ENCODE results near the gene STRA6.

Gene STRA6

GRCh38 chr15:74240002-74240568, 37.5 kb upstream of the STRA6 start:
- Histone ChIP-seq H3K36me3 (ENCODE audit: control insufficient read depth, insufficient read depth, low read length) (no peaks in the 10 kb centered on the region), H3K27me3 (ENCODE audit: control insufficient read depth, insufficient read depth, low read length) (peaks cover 10% of the 10 kb centered on the region), H3K9me3 (ENCODE audit: control insufficient read depth, insufficient read depth, low read depth, low read length) (no peaks in the 10 kb centered on the region), H3K9ac (ENCODE audit: low read length) (no peak overlapping the region), H3K27ac (ENCODE audit: low read depth, low read length) (no peak overlapping the region), H3K4me3 (ENCODE audit: low read depth, low read length) (no peak overlapping the region), H3K4me1 (ENCODE audit: control insufficient read depth, insufficient read depth, low read length) (peaks cover 48% of the 10 kb centered on the region)

GRCh38 chr15:74239051-74239705, 36.6 kb upstream of the STRA6 start:
- Histone ChIP-seq H3K9ac (ENCODE audit: low read length) (no peak overlapping the region), H3K9me3 (ENCODE audit: control insufficient read depth, insufficient read depth, low read depth, low read length) (no peaks in the 10 kb centered on the region), H3K4me1 (ENCODE audit: control insufficient read depth, insufficient read depth, low read length) (peaks cover 51% of the 10 kb centered on the region; the same call in 1 of the 2 replicates), H3K27ac (ENCODE audit: low read depth, low read length) (no peak overlapping the region), H3K27me3 (ENCODE audit: control insufficient read depth, insufficient read depth, low read length) (0 out of 2 replicates have a peak, but pooled peaks cover 3% of the 10 kb centered on the region), H3K4me3 (ENCODE audit: low read depth, low read length) (no peak overlapping the region), H3K36me3 (ENCODE audit: control insufficient read depth, insufficient read depth, low read length) (no peaks in the 10 kb centered on the region)

- Histone ChIP-seq H3K9ac (ENCODE audit: low read length) (no peak within 1 kb of the TSS), H3K36me3 (ENCODE audit: control insufficient read depth, insufficient read depth, low read length) (no peaks in the 10 kb centered on the region), H3K4me1 (ENCODE audit: control insufficient read depth, insufficient read depth, low read length) (peaks cover 44% of the 10 kb centered on the region; the same call in 1 of the 2 replicates)
These were observed 33.4 kb upstream of the STRA6 start, which contains the start of gene CCDC33 for GRCh38 chr15:74235962-74236361. Gene CCDC33 (plus strand): TSS chr15:74236326. CDS start chr15:74236720, 394 bp downstream.

GRCh38 chr15:74234598-74234875, 31.9 kb upstream of the STRA6 start:
- Histone ChIP-seq H3K9ac (ENCODE audit: low read length) (no peak overlapping the region), H3K9me3 (ENCODE audit: control insufficient read depth, insufficient read depth, low read depth, low read length) (no peaks in the 10 kb centered on the region), H3K27me3 (ENCODE audit: control insufficient read depth, insufficient read depth, low read length) (peaks cover 16% of the 10 kb centered on the region; the same call in 1 of the 2 replicates), H3K4me1 (ENCODE audit: control insufficient read depth, insufficient read depth, low read length) (peaks cover 36% of the 10 kb centered on the region; the same call in 1 of the 2 replicates), H3K36me3 (ENCODE audit: control insufficient read depth, insufficient read depth, low read length) (no peaks in the 10 kb centered on the region), H3K4me3 (ENCODE audit: low read depth, low read length) (no peak overlapping the region), H3K27ac (ENCODE audit: low read depth, low read length) (no peak overlapping the region)

More at GRCh38 chr15:74235962-74236361, 33.4 kb upstream of the STRA6 start, which contains the start of gene CCDC33:
- Histone ChIP-seq H3K9me3 (ENCODE audit: control insufficient read depth, insufficient read depth, low read depth, low read length) (no peaks in the 10 kb centered on the region), H3K4me3 (ENCODE audit: low read depth, low read length) (no peak within 1 kb of the TSS), H3K27me3 (ENCODE audit: control insufficient read depth, insufficient read depth, low read length) (peaks cover 12% of the 10 kb centered on the region; the same call in 1 of the 2 replicates), H3K27ac (ENCODE audit: low read depth, low read length) (no peak within 1 kb of the TSS)

GRCh38 chr15:74233851-74234597, 31.4 kb upstream of the STRA6 start:
- H3K9ac ChIP-seq (ENCODE audit: low read length), result no peak overlapping the region
- H3K9me3 ChIP-seq (ENCODE audit: control insufficient read depth, insufficient read depth, low read depth, low read length), result no peaks in the 10 kb centered on the region
- no peak overlapping the region for H3K27ac ChIP-seq (ENCODE audit: low read depth, low read length)
- no peak overlapping the region for H3K4me3 ChIP-seq (ENCODE audit: low read depth, low read length)
- no peaks in the 10 kb centered on the region for H3K36me3 ChIP-seq (ENCODE audit: control insufficient read depth, insufficient read depth, low read length)
- peaks cover 16% of the 10 kb centered on the region; the same call in 1 of the 2 replicates for H3K27me3 ChIP-seq (ENCODE audit: control insufficient read depth, insufficient read depth, low read length)
- peaks cover 31% of the 10 kb centered on the region; the same call in 1 of the 2 replicates for H3K4me1 ChIP-seq (ENCODE audit: control insufficient read depth, insufficient read depth, low read length)

DNA sequence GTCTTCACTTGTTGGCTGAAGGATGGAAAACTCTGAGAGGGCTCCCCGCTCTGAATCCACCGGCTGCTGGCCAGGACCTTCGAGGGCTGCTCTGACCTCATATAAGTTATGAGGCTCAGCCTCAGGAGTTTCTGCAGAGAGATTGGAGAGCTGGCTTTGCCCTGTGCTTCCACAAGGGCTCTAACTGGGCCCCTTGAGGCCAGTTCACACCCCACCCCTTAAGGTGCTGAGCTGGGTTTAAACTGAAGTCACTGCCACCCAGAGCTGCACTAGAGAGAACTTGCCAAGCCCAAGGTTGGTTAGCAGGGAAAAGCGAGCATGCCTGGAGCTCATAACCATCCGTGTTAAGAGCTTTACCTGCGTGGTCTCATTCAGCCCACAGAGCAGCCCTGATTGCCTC, 30.8 kb upstream of the STRA6 start:
- peaks cover 14% of the 10 kb centered on the region for H3K27me3 ChIP-seq (ENCODE audit: control insufficient read depth, insufficient read depth, low read length)
- H3K9me3 ChIP-seq (ENCODE audit: control insufficient read depth, insufficient read depth, low read depth, low read length), result no peaks in the 10 kb centered on the region
- no peak overlapping the region for H3K27ac ChIP-seq (ENCODE audit: low read depth, low read length)
- peaks cover 33% of the 10 kb centered on the region for H3K4me1 ChIP-seq (ENCODE audit: control insufficient read depth, insufficient read depth, low read length)
- no peaks in the 10 kb centered on the region for H3K36me3 ChIP-seq (ENCODE audit: control insufficient read depth, insufficient read depth, low read length)
- H3K4me3 ChIP-seq (ENCODE audit: low read depth, low read length), result no peak overlapping the region
- no peak overlapping the region for H3K9ac ChIP-seq (ENCODE audit: low read length)

DNA sequence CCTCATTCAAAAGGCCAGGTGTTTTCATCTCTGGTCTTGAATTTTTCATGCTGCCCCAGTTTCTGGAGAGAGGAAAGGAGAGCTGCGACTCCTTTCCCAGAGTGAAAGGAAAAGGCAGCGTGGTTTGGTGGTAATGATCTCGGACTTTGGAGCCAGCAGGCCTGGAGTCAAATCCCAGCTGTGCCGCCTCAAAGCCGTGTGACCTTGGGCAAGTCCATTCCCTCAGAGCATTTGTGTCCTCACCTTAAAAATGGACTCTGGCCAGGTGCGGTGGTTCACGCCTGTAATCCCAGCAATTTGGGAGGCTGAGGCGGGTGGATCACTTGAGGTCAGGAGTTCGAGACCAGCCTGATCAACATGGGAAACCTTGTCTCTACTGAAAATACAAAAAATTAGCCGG, 28.9 kb upstream of the STRA6 start:
- Histone ChIP-seq H3K4me1 (ENCODE audit: control insufficient read depth, insufficient read depth, low read length) (peaks cover 43% of the 10 kb centered on the region), H3K27me3 (ENCODE audit: control insufficient read depth, insufficient read depth, low read length) (peaks cover 31% of the 10 kb centered on the region), H3K27ac (ENCODE audit: low read depth, low read length) (no peak overlapping the region)

GRCh38 chr15:74229686-74230085, 27.1 kb upstream of the STRA6 start:
- Histone ChIP-seq H3K4me1 (ENCODE audit: control insufficient read depth, insufficient read depth, low read length) (peaks cover 45% of the 10 kb centered on the region), H3K4me3 (ENCODE audit: low read depth, low read length) (no peak overlapping the region), H3K27me3 (ENCODE audit: control insufficient read depth, insufficient read depth, low read length) (peaks cover 49% of the 10 kb centered on the region), H3K9ac (ENCODE audit: low read length) (no peak overlapping the region), H3K36me3 (ENCODE audit: control insufficient read depth, insufficient read depth, low read length) (no peaks in the 10 kb centered on the region), H3K9me3 (ENCODE audit: control insufficient read depth, insufficient read depth, low read depth, low read length) (no peaks in the 10 kb centered on the region), H3K27ac (ENCODE audit: low read depth, low read length) (no peak overlapping the region)

More for the DNA sequence above, 28.9 kb upstream of the STRA6 start:
- H3K9ac ChIP-seq (ENCODE audit: low read length), result no peak overlapping the region
- H3K9me3 ChIP-seq (ENCODE audit: control insufficient read depth, insufficient read depth, low read depth, low read length), result no peaks in the 10 kb centered on the region
- H3K36me3 ChIP-seq (ENCODE audit: control insufficient read depth, insufficient read depth, low read length), result no peaks in the 10 kb centered on the region
- H3K4me3 ChIP-seq (ENCODE audit: low read depth, low read length), result no peak overlapping the region

GRCh38 chr15:74228723-74229081, 26.1 kb upstream of the STRA6 start:
- H3K27ac ChIP-seq (ENCODE audit: low read depth, low read length), result no peak overlapping the region
- H3K4me1 ChIP-seq (ENCODE audit: control insufficient read depth, insufficient read depth, low read length), result peaks cover 45% of the 10 kb centered on the region
- no peak overlapping the region for H3K4me3 ChIP-seq (ENCODE audit: low read depth, low read length)
- H3K27me3 ChIP-seq (ENCODE audit: control insufficient read depth, insufficient read depth, low read length), result peaks cover 59% of the 10 kb centered on the region
- no peak overlapping the region for H3K9ac ChIP-seq (ENCODE audit: low read length)
- no peaks in the 10 kb centered on the region for H3K36me3 ChIP-seq (ENCODE audit: control insufficient read depth, insufficient read depth, low read length)
- H3K9me3 ChIP-seq (ENCODE audit: control insufficient read depth, insufficient read depth, low read depth, low read length), result no peaks in the 10 kb centered on the region

DNA sequence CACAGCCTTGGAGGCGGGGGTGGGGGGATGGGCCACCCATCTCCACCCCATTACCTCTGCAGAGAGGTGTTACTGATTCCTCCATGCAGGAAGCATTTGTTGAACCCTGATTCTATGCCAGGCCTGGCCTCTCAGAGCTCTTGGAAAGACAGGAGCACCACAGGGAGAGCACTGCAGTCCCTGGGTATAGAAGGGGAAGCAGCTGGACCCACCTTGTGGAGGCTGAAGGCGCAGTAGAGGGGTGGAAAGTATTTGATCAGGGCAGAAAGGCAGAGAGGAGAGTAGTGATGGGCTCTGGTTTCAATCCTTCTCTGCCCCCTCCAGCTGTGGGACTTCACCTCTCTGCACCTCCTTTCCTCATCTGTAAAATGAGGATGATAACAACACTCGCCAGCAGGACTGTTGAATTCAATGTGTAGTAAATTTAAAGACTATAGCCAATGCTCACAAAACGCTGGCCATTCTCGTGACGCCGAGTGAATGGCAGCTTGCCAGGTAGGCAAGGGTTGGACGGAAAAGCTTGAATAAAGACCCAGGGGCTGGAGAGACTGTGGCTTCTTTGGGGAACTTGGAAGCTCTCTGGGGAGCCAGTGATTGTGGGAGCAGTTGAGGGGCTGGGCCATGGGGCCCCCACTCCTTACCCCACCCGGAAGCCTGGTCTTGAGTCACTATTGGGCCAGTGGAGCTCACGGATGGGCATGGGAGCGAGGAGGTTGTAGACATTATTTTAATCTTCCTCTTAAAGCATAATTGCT, 25.6 kb upstream of the STRA6 start:
- no peaks in the 10 kb centered on the region for H3K9me3 ChIP-seq (ENCODE audit: control insufficient read depth, insufficient read depth, low read depth, low read length)
- H3K36me3 ChIP-seq (ENCODE audit: control insufficient read depth, insufficient read depth, low read length), result no peaks in the 10 kb centered on the region
- H3K27me3 ChIP-seq (ENCODE audit: control insufficient read depth, insufficient read depth, low read length), result peaks cover 61% of the 10 kb centered on the region
- H3K4me1 ChIP-seq (ENCODE audit: control insufficient read depth, insufficient read depth, low read length), result peaks cover 45% of the 10 kb centered on the region
- H3K9ac ChIP-seq (ENCODE audit: low read length), result no peak overlapping the region
- no peak overlapping the region for H3K4me3 ChIP-seq (ENCODE audit: low read depth, low read length)
- no peak overlapping the region for H3K27ac ChIP-seq (ENCODE audit: low read depth, low read length)

Measured in HUES6 (cell line).